ENCODE data around the gene GHITM. TPM values are rescaled to one million over a fixed set of nuclear protein-coding genes. Genes with fewer than 3 reads are reported as not detected.
A peak's percentile ranks its signal among the peaks of the same experiment; 100 is the strongest.

The GHITM gene
- total and polyA plus RNA-seq, 2 donors (not counting 1 experiment from before 2014, with no cell fraction given) = 40.5 to 75.1 TPM

DNA sequence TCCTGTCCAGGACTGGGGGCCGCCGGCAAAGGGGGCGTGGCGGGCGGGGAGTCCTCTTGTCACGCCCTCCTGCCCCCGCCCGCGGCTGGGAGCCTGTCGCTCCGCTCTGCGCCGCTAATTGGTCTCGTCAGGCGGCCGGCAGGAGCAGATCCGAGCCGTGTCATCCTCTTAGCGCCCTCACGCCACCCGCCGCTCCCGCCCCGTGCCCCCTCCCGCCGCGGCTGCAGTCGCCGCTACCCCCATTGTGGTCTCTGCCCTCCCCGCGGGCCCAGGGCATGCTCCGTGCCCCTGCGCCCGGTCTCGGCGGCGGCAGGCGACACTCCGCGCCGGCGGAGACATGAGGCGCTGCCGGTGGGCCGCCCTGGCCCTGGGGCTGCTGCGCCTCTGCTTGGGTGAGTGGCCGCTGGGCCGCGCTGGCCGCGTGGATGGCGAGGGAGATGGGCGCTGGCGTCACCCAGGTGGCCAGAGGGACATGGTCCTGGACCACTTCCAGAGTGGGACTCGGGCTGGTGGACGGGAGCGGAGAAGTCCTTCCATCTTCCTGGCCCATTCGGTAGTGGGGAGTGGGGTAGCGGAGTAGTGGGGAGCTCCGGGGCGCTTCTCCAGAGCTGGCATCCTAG is 55.2 kb downstream of the GHITM start, which contains the start of gene CDHR1:
TSS of gene CDHR1 (plus strand) at position 114 of the 620 bp plus-strand sequence. CDS start at position 338, 224 bp downstream.
- H3K27me3 ChIP-seq (replicated peaks in 1 of 4; ENCODE audit: control extremely low read depth in 1 of 4, control insufficient read depth in 3 of 4, insufficient read depth in 4 of 4, low read length in 3 of 4) = peaks cover 0 to 49% (median 24%) of the 10 kb centered on the region in 4 experiments
- intact Hi-C loops (cut with micrococcal nuclease) = no loop called here
- peak within 1 kb of the TSS; percentile 72 for H2AFZ ChIP-seq (ENCODE audit: insufficient read depth, low read depth, low read length, poor library complexity, severe bottlenecking)
- ChIA-PET CTCF (interaction anchor here (1.4 to 1.8 kb wide), 3 partner anchors 9 to 46 kb away, joined by 3 to 7 read pairs (median 4); no protein-coding TSS in a partner anchor), POLR2A (interaction anchor here (0.6 kb wide), 1 partner anchor 20 kb away, joined by 3 read pairs; no protein-coding TSS in a partner anchor)
- H3K9ac ChIP-seq (ENCODE audit: low read length) = peak within 1 kb of the TSS; percentile 56
- no peaks in the 10 kb centered on the region for H3K36me3 ChIP-seq (replicated peaks in 1 of 2; ENCODE audit: control extremely low read depth in 1 of 2, control insufficient read depth in 1 of 2, extremely low read depth in 1 of 2, insufficient read depth in 2 of 2, low read length in 1 of 2)
- no peak within 1 kb of the TSS for H3K27ac Mint-ChIP-seq
- H3K4me2 ChIP-seq (replicated peaks; ENCODE audit: low read depth, low read length, poor library complexity, severe bottlenecking) = peak within 1 kb of the TSS; percentile 87
- H3K9me3 ChIP-seq (ENCODE audit: control extremely low read depth in 1 of 3, control insufficient read depth in 2 of 3, insufficient read depth in 1 of 3, low read length in 2 of 3) = peaks cover 0 to 5% (median 0%) of the 10 kb centered on the region in 3 donors
- no peaks in the 10 kb centered on the region for H4K20me1 ChIP-seq (ENCODE audit: control insufficient read depth, insufficient read depth, low read length, poor library complexity, severe bottlenecking)
- peak within 1 kb of the TSS; percentile 78 for H3K4me3 Mint-ChIP-seq
- 1% methylated on average over 61 of the region's 61 CpGs for WGBS (ENCODE audit: insufficient coverage)
- peaks cover 8% of the 10 kb centered on the region for H3K4me1 Mint-ChIP-seq
- peak within 1 kb of the TSS in 4 of 5 experiments; percentile 11 to 51 (median 40) for H3K4me3 ChIP-seq (ENCODE audit: control extremely low read depth in 1 of 5, extremely low read depth in 1 of 5, insufficient read depth in 1 of 5, low read depth in 2 of 5, low read length in 4 of 5)
- no peak within 1 kb of the TSS for H3K27ac ChIP-seq (ENCODE audit: low read length in 2 of 2)
- no peaks in the 10 kb centered on the region for H3K79me2 ChIP-seq (ENCODE audit: control insufficient read depth, insufficient read depth, low read length)
- peaks cover 45% of the 10 kb centered on the region for H3K27me3 Mint-ChIP-seq
- H3K4me1 ChIP-seq (ENCODE audit: control insufficient read depth in 2 of 2, insufficient read depth in 2 of 2, low read length in 2 of 2) = peaks cover 14 to 15% of the 10 kb centered on the region in 2 donors
- DNase-seq (peak; percentile 62), ATAC-seq (ENCODE audit: low read depth) (peak; percentile 87)
- TF ChIP-seq EZH2 (IDR thresholded peaks at IDR 0.05; ENCODE audit: borderline replicate concordance, insufficient read depth, low read depth, low read length, poor library complexity, severe bottlenecking) = no peak
- TF ChIP-seq, protein P1, sequence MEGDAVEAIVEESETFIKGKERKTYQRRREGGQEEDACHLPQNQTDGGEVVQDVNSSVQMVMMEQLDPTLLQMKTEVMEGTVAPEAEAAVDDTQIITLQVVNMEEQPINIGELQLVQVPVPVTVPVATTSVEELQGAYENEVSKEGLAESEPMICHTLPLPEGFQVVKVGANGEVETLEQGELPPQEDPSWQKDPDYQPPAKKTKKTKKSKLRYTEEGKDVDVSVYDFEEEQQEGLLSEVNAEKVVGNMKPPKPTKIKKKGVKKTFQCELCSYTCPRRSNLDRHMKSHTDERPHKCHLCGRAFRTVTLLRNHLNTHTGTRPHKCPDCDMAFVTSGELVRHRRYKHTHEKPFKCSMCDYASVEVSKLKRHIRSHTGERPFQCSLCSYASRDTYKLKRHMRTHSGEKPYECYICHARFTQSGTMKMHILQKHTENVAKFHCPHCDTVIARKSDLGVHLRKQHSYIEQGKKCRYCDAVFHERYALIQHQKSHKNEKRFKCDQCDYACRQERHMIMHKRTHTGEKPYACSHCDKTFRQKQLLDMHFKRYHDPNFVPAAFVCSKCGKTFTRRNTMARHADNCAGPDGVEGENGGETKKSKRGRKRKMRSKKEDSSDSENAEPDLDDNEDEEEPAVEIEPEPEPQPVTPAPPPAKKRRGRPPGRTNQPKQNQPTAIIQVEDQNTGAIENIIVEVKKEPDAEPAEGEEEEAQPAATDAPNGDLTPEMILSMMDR (IDR thresholded peaks at IDR 0.05) = no peak
- H3K9me3 Mint-ChIP-seq (ENCODE audit: insufficient read depth) = no peaks in the 10 kb centered on the region
